ENCODE results near the gene MKKS. TPM values are rescaled to one million over a fixed set of nuclear protein-coding genes. Genes with fewer than 3 reads are reported as not detected.

MKKS gene
- total RNA-seq, 1 experiment from 2014 or later = 20.9 TPM

DNA sequence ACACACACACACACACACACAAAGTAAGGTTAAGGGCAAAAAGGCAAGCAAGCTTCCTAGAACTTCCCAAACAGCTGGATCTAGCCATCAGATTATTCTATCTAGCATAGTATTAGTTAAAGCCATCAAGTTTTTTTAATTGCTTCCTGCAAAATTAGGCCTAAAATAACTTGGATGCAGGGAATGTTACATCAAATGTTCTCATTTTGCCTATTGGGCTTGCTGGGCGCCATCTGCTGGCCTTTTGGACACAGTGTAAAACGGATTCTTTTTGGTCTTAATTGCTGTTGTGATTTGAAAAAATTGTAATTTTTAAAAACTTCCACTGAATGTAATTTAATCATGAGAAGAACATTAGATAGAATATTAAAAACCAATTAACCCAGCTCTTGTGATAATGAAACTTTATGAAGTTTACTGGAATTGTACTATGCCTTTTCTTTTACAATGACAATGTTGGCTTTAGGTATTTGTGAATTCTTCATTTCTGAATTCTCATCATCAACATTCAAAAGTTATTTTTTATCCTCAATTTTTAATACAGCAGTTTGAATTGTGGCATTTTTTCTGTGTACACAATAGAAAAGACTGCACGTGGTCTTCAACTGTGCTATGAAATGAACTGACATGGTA lies 6.8 kb downstream of the MKKS start:
- H3K9me3 Mint-ChIP-seq = peaks cover 3% of the 10 kb centered on the region; the same call in 1 of the 2 replicates
- peaks cover 17% of the 10 kb centered on the region for H3K36me3 Mint-ChIP-seq
- no peak overlapping the region for H3K4me3 Mint-ChIP-seq
- H3K27ac Mint-ChIP-seq = no peak overlapping the region
- H3K27me3 Mint-ChIP-seq (ENCODE audit: low read depth) = no peaks in the 10 kb centered on the region
- POLR2A ChIA-PET = no interaction called here
- ATAC-seq (peak; percentile 32; the same call in 1 of the 2 replicates), DNase-seq (ENCODE audit: low spot score) (peak; percentile 34)
- TF ChIP-seq GTF2I (CRISPR knock-in tag; conservative IDR thresholded peaks at IDR 0.05) = no peak
- TF ChIP-seq, protein P1, sequence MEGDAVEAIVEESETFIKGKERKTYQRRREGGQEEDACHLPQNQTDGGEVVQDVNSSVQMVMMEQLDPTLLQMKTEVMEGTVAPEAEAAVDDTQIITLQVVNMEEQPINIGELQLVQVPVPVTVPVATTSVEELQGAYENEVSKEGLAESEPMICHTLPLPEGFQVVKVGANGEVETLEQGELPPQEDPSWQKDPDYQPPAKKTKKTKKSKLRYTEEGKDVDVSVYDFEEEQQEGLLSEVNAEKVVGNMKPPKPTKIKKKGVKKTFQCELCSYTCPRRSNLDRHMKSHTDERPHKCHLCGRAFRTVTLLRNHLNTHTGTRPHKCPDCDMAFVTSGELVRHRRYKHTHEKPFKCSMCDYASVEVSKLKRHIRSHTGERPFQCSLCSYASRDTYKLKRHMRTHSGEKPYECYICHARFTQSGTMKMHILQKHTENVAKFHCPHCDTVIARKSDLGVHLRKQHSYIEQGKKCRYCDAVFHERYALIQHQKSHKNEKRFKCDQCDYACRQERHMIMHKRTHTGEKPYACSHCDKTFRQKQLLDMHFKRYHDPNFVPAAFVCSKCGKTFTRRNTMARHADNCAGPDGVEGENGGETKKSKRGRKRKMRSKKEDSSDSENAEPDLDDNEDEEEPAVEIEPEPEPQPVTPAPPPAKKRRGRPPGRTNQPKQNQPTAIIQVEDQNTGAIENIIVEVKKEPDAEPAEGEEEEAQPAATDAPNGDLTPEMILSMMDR (IDR thresholded peaks at IDR 0.05) = peak; percentile 54
- H3K4me1 Mint-ChIP-seq = peaks cover 37% of the 10 kb centered on the region
- CTCF ChIA-PET = interaction anchor here (1.0 to 1.2 kb wide), 2 partner anchors 446 to 449 kb away, joined by 3 to 5 read pairs; no protein-coding TSS in a partner anchor

DNA sequence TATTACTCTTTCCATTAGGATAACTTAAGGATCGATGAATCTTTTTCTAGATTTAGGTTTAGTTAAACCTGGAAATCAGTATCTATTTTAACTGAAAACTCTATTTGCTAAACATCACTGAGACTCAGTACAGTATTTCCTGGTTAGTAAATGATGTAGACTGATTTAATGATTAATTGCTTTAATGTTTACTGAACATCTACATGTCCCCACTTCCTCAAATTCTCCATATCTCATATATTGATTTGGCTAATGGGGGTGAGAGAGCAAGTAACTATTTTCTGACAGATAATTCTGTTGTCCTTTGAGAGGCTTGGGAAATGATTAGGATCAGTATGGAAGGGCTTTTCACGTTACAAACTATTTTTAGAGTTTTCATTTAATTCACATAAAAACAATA lies 10.3 kb downstream of the MKKS start:
- Mint-ChIP-seq H3K9me3 (peaks cover 3% of the 10 kb centered on the region; the same call in 1 of the 2 replicates), H3K27ac (peak overlapping the region; percentile 21; the same call in 1 of the 2 replicates), H3K4me3 (no peak overlapping the region), H3K36me3 (peaks cover 22% of the 10 kb centered on the region), H3K4me1 (peaks cover 10% of the 10 kb centered on the region), H3K27me3 (ENCODE audit: low read depth) (no peaks in the 10 kb centered on the region)
- no peak for ATAC-seq
- ChIA-PET POLR2A (no interaction called here), CTCF (no interaction called here)
- TF ChIP-seq CREB1 (CRISPR knock-in tag; IDR thresholded peaks at IDR 0.05) (no peak), IRF2 (CRISPR knock-in tag; IDR thresholded peaks at IDR 0.05; ENCODE audit: borderline replicate concordance, low read depth) (no peak), ZNF263 (CRISPR knock-in tag; IDR thresholded peaks at IDR 0.05; ENCODE audit: low read depth) (no peak), ZNF232 (CRISPR knock-in tag; IDR thresholded peaks at IDR 0.05) (no peak), PRRX2 (CRISPR knock-in tag; IDR thresholded peaks at IDR 0.05) (no peak), ZNF138 (CRISPR knock-in tag; conservative IDR thresholded peaks at IDR 0.05) (no peak), RORB (CRISPR knock-in tag; IDR thresholded peaks at IDR 0.05) (no peak), ZNF416 (CRISPR knock-in tag; IDR thresholded peaks at IDR 0.05) (no peak), EMX1 (CRISPR knock-in tag; IDR thresholded peaks at IDR 0.05) (no peak), FOXK1 (CRISPR knock-in tag; IDR thresholded peaks at IDR 0.05) (no peak), GTF2I (CRISPR knock-in tag; conservative IDR thresholded peaks at IDR 0.05) (no peak), FOXJ3 (CRISPR knock-in tag; IDR thresholded peaks at IDR 0.05; ENCODE audit: borderline replicate concordance) (no peak)
- TF ChIP-seq, protein P2, sequence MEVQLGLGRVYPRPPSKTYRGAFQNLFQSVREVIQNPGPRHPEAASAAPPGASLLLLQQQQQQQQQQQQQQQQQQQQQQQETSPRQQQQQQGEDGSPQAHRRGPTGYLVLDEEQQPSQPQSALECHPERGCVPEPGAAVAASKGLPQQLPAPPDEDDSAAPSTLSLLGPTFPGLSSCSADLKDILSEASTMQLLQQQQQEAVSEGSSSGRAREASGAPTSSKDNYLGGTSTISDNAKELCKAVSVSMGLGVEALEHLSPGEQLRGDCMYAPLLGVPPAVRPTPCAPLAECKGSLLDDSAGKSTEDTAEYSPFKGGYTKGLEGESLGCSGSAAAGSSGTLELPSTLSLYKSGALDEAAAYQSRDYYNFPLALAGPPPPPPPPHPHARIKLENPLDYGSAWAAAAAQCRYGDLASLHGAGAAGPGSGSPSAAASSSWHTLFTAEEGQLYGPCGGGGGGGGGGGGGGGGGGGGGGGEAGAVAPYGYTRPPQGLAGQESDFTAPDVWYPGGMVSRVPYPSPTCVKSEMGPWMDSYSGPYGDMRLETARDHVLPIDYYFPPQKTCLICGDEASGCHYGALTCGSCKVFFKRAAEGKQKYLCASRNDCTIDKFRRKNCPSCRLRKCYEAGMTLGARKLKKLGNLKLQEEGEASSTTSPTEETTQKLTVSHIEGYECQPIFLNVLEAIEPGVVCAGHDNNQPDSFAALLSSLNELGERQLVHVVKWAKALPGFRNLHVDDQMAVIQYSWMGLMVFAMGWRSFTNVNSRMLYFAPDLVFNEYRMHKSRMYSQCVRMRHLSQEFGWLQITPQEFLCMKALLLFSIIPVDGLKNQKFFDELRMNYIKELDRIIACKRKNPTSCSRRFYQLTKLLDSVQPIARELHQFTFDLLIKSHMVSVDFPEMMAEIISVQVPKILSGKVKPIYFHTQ (CRISPR knock-in tag; IDR thresholded peaks at IDR 0.05) = no peak
- TF ChIP-seq, protein P3, sequence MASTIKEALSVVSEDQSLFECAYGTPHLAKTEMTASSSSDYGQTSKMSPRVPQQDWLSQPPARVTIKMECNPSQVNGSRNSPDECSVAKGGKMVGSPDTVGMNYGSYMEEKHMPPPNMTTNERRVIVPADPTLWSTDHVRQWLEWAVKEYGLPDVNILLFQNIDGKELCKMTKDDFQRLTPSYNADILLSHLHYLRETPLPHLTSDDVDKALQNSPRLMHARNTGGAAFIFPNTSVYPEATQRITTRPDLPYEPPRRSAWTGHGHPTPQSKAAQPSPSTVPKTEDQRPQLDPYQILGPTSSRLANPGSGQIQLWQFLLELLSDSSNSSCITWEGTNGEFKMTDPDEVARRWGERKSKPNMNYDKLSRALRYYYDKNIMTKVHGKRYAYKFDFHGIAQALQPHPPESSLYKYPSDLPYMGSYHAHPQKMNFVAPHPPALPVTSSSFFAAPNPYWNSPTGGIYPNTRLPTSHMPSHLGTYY (CRISPR knock-in tag; IDR thresholded peaks at IDR 0.05) = no peak
- TF ChIP-seq, protein P4, sequence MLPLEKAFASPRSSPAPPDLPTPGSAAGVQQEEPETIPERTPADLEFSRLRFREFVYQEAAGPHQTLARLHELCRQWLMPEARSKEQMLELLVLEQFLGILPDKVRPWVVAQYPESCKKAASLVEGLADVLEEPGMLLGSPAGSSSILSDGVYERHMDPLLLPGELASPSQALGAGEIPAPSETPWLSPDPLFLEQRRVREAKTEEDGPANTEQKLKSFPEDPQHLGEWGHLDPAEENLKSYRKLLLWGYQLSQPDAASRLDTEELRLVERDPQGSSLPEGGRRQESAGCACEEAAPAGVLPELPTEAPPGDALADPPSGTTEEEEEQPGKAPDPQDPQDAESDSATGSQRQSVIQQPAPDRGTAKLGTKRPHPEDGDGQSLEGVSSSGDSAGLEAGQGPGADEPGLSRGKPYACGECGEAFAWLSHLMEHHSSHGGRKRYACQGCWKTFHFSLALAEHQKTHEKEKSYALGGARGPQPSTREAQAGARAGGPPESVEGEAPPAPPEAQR (CRISPR knock-in tag; IDR thresholded peaks at IDR 0.05) = no peak
- TF ChIP-seq, protein P5, sequence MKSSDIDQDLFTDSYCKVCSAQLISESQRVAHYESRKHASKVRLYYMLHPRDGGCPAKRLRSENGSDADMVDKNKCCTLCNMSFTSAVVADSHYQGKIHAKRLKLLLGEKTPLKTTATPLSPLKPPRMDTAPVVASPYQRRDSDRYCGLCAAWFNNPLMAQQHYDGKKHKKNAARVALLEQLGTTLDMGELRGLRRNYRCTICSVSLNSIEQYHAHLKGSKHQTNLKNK (CRISPR knock-in tag; IDR thresholded peaks at IDR 0.05) = no peak
- TF ChIP-seq, protein P6, sequence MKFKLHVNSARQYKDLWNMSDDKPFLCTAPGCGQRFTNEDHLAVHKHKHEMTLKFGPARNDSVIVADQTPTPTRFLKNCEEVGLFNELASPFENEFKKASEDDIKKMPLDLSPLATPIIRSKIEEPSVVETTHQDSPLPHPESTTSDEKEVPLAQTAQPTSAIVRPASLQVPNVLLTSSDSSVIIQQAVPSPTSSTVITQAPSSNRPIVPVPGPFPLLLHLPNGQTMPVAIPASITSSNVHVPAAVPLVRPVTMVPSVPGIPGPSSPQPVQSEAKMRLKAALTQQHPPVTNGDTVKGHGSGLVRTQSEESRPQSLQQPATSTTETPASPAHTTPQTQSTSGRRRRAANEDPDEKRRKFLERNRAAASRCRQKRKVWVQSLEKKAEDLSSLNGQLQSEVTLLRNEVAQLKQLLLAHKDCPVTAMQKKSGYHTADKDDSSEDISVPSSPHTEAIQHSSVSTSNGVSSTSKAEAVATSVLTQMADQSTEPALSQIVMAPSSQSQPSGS (CRISPR knock-in tag; IDR thresholded peaks at IDR 0.05; ENCODE audit: borderline replicate concordance, low read depth) = no peak
- TF ChIP-seq, protein P7, sequence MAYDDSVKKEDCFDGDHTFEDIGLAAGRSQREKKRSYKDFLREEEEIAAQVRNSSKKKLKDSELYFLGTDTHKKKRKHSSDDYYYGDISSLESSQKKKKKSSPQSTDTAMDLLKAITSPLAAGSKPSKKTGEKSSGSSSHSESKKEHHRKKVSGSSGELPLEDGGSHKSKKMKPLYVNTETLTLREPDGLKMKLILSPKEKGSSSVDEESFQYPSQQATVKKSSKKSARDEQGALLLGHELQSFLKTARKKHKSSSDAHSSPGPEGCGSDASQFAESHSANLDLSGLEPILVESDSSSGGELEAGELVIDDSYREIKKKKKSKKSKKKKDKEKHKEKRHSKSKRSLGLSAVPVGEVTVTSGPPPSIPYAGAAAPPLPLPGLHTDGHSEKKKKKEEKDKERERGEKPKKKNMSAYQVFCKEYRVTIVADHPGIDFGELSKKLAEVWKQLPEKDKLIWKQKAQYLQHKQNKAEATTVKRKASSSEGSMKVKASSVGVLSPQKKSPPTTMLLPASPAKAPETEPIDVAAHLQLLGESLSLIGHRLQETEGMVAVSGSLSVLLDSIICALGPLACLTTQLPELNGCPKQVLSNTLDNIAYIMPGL (CRISPR knock-in tag; IDR thresholded peaks at IDR 0.05) = no peak
- TF ChIP-seq, protein P1 (IDR thresholded peaks at IDR 0.05) = no peak
- DNase-seq (ENCODE audit: low spot score) = no peak

Data from WTC11 (cell line).